Lower leg skin (tissue), 3 donors: ENCODE data around the gene SOAT2.

Source experiments
- CTCF ChIP-seq, 3 donors: fragments of 450-650 bp; IDR thresholded peaks; one replicate each; pipeline ENCODE4 v1.5.1; 2016; ENCODE audit warnings: antibody characterized with exemption in 3 of 3, mild to moderate bottlenecking in 3 of 3, moderate library complexity in 2 of 3
- POLR2A ChIP-seq, 2 donors: fragments of 450-650 bp; IDR thresholded peaks; one replicate each; pipeline ENCODE4 v1.6.1; 2016 to 2017; ENCODE audit warnings: antibody characterized with exemption in 2 of 2, mild to moderate bottlenecking in 1 of 2, moderate library complexity in 1 of 2

GRCh38 chr12:53090105-53090504, 13.2 kb upstream of the SOAT2 start:
- TF ChIP-seq CTCF (IDR thresholded peaks at IDR 0.05), result no peak
- no peak for TF ChIP-seq POLR2A (IDR thresholded peaks at IDR 0.05)
